Measurements from ENCODE around the gene RAPH1.
"Not testable (repeated sequence)": the region's sequence is repeated elsewhere in the genome, so short reads cannot be mapped to it uniquely, and the experiment has no call there.

RAPH1 gene

DNA sequence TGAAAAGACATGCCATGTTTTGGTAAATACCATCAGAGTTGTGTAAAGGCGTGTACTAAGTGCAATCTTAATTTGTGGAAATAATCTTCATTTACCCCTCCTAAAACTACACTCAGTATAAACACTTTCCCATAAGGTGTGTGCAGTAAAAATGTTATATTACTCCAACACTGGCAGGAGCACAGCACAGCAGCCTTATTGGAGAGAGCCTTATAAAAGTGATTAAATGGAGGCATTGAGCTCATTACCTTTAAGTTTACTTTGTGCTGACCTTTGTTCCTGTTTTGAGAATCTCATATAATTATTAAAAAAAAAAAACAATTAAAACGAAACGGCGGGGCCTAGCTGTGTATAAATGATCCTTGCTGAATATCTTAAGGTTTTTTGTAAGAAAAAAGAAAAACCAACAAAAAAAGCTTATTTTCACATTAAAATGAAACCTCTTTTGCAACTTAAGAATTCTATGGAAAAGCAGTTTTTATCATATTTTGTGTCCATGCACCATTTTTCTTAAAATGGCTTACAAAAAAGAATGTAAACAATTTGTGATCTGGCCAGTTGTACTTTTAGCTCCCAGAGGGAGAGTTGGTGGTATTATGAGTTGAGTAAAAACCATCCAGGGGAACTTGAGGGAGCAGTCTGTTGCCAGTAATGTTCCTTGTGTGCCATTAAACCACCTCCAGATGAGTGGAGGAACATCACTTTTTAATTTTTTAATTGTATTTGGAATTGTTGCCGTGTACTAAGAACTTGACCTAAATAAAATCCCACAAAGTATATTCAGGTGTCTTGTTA, 103.5 kb downstream of the RAPH1 start:
- Histone ChIP-seq H3K36me3 (replicated peaks; ENCODE audit: low read depth, low read length) (peaks cover 2% of the 10 kb centered on the region), H3K9me3 (ENCODE audit: insufficient read depth, low read length) (no peaks in the 10 kb centered on the region), H3K79me2 (ENCODE audit: low read length) (no peaks in the 10 kb centered on the region), H3K27ac (ENCODE audit: low read length) (no peak overlapping the region), H3K4me3 (ENCODE audit: low read length) (no peak overlapping the region), H3K4me2 (ENCODE audit: low read length) (no peak overlapping the region), H3K4me1 (ENCODE audit: low read length) (no peaks in the 10 kb centered on the region), H3K9ac (ENCODE audit: low read length) (no peak overlapping the region), H4K20me1 (ENCODE audit: insufficient read depth, low read length) (no peaks in the 10 kb centered on the region), H3K27me3 (ENCODE audit: low read depth, low read length) (no peaks in the 10 kb centered on the region), H2AFZ (ENCODE audit: low read depth, low read length) (no peak overlapping the region)
- TF ChIP-seq, protein P1, sequence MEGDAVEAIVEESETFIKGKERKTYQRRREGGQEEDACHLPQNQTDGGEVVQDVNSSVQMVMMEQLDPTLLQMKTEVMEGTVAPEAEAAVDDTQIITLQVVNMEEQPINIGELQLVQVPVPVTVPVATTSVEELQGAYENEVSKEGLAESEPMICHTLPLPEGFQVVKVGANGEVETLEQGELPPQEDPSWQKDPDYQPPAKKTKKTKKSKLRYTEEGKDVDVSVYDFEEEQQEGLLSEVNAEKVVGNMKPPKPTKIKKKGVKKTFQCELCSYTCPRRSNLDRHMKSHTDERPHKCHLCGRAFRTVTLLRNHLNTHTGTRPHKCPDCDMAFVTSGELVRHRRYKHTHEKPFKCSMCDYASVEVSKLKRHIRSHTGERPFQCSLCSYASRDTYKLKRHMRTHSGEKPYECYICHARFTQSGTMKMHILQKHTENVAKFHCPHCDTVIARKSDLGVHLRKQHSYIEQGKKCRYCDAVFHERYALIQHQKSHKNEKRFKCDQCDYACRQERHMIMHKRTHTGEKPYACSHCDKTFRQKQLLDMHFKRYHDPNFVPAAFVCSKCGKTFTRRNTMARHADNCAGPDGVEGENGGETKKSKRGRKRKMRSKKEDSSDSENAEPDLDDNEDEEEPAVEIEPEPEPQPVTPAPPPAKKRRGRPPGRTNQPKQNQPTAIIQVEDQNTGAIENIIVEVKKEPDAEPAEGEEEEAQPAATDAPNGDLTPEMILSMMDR (IDR thresholded peaks at IDR 0.05; ENCODE audit: low read depth, low read length): no peak
- no peak for TF ChIP-seq EZH2phosphoT487 (IDR thresholded peaks at IDR 0.05; ENCODE audit: low read depth)

DNA sequence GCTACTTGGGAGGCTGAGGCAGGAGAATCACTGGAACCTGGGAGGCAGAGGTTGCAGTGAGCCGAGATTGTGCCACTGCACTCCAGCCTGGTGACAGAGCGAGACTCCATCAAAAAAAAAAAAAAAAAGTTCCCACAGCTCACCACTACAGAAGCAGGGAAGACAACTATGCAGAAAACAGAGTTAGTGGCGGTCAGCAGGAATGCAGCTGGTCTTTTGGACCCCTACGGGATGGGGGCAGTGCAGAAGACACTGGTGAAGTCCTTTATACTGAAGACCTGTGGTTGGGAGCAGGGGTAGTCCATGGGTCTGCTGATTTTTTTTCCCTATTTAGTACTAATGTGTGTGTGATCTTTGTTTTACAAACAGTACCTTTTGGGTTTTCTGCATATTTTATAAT, 105.5 kb downstream of the RAPH1 start:
- not testable (repeated sequence) for H3K79me2 ChIP-seq (ENCODE audit: low read length); H3K27ac ChIP-seq (ENCODE audit: low read length); H3K9me3 ChIP-seq (ENCODE audit: insufficient read depth, low read length); H3K9ac ChIP-seq (ENCODE audit: low read length); H3K4me1 ChIP-seq (ENCODE audit: low read length); H3K27me3 ChIP-seq (ENCODE audit: low read depth, low read length); H4K20me1 ChIP-seq (ENCODE audit: insufficient read depth, low read length); H2AFZ ChIP-seq (ENCODE audit: low read depth, low read length); H3K36me3 ChIP-seq (replicated peaks; ENCODE audit: low read depth, low read length); H3K4me3 ChIP-seq (ENCODE audit: low read length); H3K4me2 ChIP-seq (ENCODE audit: low read length)

GRCh38 chr2:203427061-203427460, 108.0 kb downstream of the RAPH1 start:
- Histone ChIP-seq H3K4me1 (ENCODE audit: low read length) (no peaks in the 10 kb centered on the region), H4K20me1 (ENCODE audit: insufficient read depth, low read length) (no peaks in the 10 kb centered on the region), H3K4me3 (ENCODE audit: low read length) (no peak overlapping the region), H3K27me3 (ENCODE audit: low read depth, low read length) (no peaks in the 10 kb centered on the region), H3K36me3 (replicated peaks; ENCODE audit: low read depth, low read length) (peaks cover 2% of the 10 kb centered on the region), H3K9ac (ENCODE audit: low read length) (no peak overlapping the region), H3K79me2 (ENCODE audit: low read length) (no peaks in the 10 kb centered on the region), H3K9me3 (ENCODE audit: insufficient read depth, low read length) (no peaks in the 10 kb centered on the region), H3K27ac (ENCODE audit: low read length) (no peak overlapping the region), H3K4me2 (ENCODE audit: low read length) (no peak overlapping the region), H2AFZ (ENCODE audit: low read depth, low read length) (no peak overlapping the region)
- no peak for TF ChIP-seq EZH2phosphoT487 (IDR thresholded peaks at IDR 0.05; ENCODE audit: low read depth)
- TF ChIP-seq, protein P1 (IDR thresholded peaks at IDR 0.05; ENCODE audit: low read depth, low read length): no peak

DNA sequence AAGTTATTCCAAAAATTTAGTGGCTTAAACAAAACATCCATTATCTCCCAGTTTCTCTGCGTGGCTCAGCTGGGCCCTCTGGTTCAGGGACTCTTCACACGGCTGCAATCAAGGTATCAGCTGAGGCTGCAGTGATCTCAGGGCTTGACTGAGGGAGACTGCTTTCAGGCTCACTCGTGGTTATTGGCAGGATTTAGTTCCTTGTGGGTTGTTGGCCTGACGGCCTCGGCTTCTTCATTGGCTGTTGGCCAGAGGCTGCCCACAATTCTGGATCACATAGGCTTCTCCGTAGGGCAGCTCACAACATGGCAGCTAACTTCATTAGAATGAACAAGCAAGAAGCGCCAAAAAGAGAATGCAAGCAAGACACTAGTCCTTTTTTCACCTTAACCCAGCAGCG, 116.8 kb downstream of the RAPH1 start:
- Histone ChIP-seq H3K9ac (ENCODE audit: low read length) (no peak overlapping the region), H3K79me2 (ENCODE audit: low read length) (no peaks in the 10 kb centered on the region), H3K27me3 (ENCODE audit: low read depth, low read length) (no peaks in the 10 kb centered on the region), H3K36me3 (replicated peaks; ENCODE audit: low read depth, low read length) (peaks cover 7% of the 10 kb centered on the region), H3K4me2 (ENCODE audit: low read length) (no peak overlapping the region), H3K9me3 (ENCODE audit: insufficient read depth, low read length) (no peaks in the 10 kb centered on the region), H4K20me1 (ENCODE audit: insufficient read depth, low read length) (no peaks in the 10 kb centered on the region), H2AFZ (ENCODE audit: low read depth, low read length) (no peak overlapping the region), H3K4me3 (ENCODE audit: low read length) (no peak overlapping the region), H3K4me1 (ENCODE audit: low read length) (no peaks in the 10 kb centered on the region), H3K27ac (ENCODE audit: low read length) (no peak overlapping the region)
- no peak for TF ChIP-seq EZH2phosphoT487 (IDR thresholded peaks at IDR 0.05; ENCODE audit: low read depth)
- TF ChIP-seq, protein P1 (IDR thresholded peaks at IDR 0.05; ENCODE audit: low read depth, low read length): no peak
